ENCODE data around the gene ZNF613.
A peak's percentile ranks its signal among the peaks of the same experiment; 100 is the strongest.
"Not testable (repeated sequence)": the region's sequence is repeated elsewhere in the genome, so short reads cannot be mapped to it uniquely, and the experiment has no call there.

Gene ZNF613

DNA sequence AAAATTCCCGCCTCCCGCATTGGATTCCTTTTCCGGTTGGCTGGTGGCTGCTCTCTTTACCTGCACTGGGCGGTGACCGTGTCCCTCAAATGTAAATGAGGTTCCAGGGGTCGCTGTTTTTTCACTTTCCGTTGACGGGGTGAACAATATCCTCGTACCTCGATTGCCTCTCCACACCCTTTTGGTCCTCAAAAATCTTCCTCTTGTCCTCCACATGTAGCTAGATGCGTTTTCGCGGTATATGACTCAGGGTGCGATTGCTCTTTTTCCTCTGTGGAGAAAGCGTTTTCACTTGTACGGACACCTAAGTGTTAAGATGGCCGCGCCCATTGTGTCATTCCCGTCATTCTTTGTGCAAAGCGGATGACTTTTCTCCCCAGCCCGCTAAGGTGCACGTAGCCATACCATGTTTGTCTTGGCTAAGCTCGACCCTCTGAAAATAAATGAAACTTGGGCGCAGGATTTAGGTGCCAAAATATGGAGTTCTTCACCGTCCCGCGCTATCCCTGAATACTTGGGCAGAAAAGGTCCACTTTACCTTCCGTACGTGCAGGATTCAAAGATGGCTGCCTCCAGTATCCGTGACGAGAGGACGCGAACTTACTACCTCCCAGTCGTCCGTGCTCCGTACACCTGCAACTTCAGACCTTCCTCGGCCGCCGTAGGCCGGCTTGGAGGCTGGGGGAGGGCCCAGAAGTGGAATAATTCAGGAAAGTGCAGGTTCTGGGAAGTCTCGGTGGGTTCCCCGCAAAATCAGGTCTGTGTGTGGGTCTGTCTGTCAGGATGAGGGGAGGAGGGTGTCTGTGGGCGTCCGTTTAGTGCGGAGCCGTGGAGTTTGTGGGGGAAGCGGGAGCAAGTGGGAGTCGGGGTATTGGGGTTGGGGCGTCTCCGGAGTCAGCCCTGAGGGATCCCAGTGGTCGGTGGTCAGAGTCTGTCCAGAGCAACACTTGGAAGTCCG is at the start of gene ZNF613:
Gene ZNF613, plus strand, starts transcription at position 689 of the 958 bp plus-strand sequence. CDS start 8,749 bp downstream, outside the sequence.
- FAIRE-seq (peak; percentile 48), DNase-seq (ENCODE audit: low spot score) (peak; percentile 77)

DNA sequence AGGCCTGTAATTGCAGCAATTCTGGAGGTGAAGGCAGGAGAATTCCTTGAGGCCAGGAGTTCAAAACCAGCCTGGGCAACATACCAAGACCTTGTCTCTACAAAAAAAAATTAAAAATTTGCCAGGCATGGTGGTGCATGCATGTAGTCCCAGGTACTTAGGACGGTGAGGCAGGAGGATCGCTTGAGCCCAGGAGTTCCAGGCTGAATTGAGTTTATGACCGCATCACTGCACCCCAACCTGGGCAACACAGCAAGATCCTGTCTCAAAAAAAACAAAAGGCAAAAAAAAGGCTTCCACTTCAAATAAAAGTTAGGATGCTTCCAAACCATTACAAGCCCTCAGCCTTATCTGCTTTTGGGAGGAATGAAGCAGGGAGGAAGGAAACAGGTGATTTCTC is 44.8 kb upstream of the ZNF613 start:
- no peak for FAIRE-seq
- DNase-seq (ENCODE audit: low spot score): no peak

DNA sequence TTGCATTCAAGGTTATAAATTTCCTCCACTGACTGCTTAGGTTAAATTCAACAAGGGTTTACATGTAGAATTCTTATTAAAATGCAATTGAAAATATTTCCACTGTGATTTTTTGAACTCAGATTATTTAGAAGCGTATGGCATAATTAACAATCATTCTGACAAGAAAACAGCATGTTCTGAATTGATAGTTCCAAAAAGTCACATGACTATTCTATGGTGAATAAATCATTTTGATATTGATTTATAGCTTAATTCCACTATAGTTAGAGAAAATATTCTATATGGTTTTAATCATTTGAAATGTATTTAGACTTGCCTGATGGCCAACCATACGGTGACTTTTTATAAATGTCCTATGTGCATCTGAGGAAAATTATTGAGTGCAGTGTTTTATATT is 42.6 kb upstream of the ZNF613 start:
- DNase-seq (ENCODE audit: low spot score) (no peak), FAIRE-seq (no peak)

DNA sequence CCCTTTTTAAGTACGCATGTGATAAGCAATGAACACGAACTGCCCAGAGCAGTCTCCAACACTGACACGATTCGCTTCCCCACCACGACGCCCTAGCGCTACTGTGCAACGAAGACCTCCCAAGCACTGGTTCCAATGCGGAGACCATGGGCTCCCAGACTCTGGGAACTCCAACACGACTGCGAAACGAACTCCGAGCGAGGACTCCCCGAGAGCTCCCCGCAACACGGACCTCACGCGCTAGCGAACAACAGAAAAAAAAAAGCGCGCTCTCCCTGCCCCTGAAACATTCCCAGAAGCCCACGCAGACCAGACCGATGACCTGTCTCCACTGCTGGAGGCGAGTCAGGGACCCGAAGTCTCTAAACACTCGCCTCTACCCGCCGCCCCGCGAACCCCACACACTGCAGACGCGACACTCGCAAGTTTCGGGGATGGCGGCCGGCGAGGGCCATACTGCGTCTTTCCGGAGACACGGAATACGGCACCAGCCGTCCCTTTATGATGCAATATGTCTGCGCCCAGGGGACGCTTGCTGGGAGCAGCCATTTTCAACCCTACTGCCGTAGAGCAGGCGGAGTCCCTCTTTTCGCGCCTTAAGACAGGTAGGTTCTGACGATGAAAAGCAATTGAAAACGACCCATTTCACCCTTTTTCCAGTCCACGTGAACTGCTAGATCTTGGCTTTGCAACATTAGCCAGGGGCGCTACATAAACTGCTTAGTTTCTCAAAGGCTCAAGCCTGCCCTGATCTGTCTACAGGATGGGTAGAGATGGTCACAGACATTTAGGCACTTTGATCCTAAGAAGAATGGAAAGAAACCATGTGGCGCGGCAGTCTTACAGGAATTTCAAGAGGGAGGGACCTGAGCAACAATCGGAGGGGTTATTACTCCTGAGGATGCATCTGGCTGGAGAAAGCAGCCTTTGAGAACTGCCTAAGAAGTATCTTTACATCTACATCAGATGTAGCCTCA is 39.5 kb upstream of the ZNF613 start, which contains the start of gene ZNF577:
Gene ZNF577, minus strand, starts transcription at position 430 of the 977 bp plus-strand sequence. CDS start 7,569 bp downstream, outside the sequence.
- DNase-seq (ENCODE audit: low spot score): peak; percentile 50
- no peak for FAIRE-seq

DNA sequence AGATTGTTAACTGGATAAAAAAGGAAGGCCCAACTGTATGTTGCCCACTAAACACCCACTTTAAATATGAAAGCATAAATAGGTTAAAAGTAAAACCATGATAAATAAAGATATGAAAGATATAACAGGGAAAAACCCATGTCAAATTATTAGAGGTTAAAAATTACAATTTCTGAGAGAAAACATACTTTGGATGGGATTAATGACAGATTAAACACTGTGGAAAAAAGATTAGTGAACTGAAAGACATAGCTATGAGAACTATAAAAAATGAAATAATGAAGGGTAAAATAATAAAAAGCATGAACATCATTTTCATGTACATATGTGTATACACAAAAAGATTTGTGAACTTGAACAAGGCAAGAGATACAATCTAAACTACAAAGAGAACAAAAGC is 37.3 kb upstream of the ZNF613 start:
- DNase-seq (ENCODE audit: low spot score) (no peak), FAIRE-seq (no peak)

DNA sequence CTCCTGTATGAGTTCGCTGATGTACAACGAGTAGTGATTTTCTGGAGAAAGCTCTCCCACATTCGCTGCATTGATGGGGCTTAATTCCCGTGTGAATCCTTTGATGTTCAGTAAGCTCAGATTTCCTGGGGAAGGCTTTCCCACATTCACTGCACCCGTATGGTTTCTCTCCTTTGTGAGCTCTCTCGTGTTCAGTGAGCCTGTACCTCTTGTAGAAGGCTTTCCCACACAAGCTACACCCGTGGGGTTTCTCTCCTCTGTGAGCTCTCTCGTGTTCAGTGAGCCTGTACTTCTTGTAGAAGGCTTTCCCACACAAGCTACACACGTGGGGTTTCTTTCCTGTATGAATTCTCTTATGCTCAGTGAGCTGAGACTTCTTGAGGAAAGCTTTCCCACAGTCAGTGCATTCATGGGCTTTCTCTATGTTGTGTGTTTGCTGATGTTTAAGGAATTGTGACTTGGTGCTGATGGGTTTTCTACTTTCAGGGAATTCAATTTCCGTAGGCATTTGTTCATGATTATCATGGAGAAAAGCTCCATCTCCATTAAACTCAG is 36.0 kb upstream of the ZNF613 start:
- FAIRE-seq (no peak), DNase-seq (ENCODE audit: low spot score) (no peak)

DNA sequence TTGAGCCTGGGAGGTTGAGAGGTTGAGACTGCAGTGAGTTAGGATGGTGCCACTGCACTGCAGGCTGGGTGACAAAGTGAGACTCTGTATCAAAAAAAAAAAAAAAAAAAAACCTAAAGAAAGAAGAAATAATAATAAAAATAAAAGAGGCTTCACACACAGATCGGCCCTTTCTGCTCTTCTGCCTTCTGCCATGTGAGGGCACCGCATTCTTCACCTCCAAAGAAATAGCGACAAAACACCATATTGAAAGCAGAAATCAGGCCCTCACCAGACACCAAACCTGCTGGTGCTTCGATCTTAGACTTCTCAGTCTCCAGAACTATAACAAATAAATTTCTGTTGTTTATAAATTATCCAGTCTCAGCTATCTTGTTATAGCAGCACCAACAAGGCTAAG is 25.4 kb upstream of the ZNF613 start:
- DNase-seq (ENCODE audit: low spot score): no peak
- no peak for FAIRE-seq

DNA sequence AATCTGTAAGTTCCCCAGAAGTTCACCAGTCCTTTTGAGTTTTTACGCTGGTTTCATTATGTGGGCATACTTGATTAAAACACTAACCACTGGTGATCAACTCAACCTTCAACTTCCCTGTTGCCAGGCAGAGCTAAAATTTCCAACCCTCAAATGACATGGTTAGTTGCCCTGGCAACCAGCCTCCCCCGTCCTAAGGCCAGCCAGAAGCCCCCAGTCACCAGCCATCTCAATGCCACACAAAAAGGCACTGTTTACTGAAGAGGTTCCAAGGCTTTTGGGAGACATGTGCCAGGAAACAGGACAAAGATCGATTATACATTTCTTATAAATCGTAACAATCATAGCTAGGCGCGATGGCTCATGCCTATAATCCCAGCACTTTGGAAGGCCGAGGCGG is 24.1 kb upstream of the ZNF613 start:
- DNase-seq (ENCODE audit: low spot score) (no peak), FAIRE-seq (no peak)

DNA sequence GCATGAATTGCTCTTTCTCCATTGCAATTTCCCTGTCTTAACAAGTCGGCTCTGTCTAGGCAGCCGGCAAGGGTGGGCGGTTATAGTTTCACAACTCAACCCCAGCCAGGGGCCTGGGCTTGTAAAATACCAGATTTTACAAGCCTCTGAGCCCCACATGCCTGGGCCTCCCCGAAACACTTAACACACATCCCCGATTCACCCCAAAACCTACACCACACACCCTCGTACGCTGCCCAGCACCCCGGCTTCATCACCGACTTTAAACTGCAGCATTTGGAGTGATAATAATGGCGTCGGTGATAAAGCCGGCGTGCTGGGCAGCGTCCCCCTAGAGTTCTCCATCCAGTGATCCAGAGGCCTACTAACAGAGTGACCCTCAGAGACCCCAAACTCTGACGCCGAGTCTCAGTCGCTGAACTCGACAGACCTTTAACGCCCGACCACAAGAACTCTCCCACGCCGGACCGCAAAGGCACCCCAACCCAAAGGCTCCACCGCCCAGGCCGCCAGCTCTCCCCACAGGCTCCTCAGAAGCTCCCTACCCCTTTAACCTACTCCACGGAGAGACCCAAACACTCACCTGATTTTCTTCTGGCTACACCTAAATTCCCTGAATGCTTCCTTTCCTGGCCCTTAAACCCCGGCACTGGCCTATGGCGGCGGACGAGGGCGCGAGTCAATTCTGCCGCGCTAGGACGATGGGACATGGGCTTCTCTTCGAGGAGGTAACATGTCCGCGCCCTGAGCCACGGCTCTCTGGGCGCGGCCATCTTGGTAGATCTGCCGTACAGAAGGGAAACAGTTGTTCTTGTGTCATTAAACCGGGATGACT is 22.7 kb upstream of the ZNF613 start, which contains the start of gene ZNF649:
Gene ZNF649, minus strand, starts transcription at position 687 of the 835 bp plus-strand sequence. CDS start 4,910 bp downstream, outside the sequence.
- peak; percentile 67 for DNase-seq (ENCODE audit: low spot score)
- peak; percentile 39 for FAIRE-seq

DNA sequence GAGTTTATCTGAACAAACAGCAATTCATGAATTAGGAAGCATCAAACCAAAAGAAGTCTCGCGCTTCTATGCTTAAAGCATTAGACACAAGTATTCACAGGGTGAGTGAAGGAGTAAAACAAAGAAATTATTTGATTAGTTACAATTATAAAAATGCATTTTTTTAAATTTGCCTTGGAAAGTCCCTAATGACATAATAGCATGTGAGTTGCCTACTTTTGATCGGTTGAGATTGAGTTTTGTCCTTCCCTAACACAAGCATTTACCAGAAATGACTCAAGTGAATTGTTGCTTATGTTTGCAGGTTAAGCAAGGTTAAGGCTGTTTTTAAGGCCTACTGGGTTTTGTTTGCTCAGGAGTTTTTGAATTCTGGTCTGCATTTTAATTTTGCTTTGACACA is 22.1 kb upstream of the ZNF613 start:
- FAIRE-seq (no peak), DNase-seq (ENCODE audit: low spot score) (no peak)

DNA sequence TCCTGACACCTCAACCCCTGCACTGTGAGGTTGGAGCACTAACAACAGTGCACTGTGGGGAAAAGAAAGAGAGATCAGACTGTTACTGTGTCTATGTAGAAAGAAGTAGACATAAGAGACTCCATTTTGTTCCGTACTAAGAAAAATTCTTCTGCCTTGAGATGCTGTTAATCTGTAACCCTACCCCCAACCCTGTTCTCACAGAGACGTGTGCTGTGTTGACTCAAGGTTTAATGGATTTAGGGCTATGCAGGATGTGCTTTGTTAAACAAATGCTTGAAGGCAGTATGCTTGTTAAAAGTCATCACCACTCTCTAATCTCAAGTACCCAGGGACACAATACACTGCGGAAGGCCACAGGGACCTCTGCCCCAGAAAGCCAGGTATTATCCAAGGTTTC is 21.6 kb upstream of the ZNF613 start:
- FAIRE-seq; DNase-seq (ENCODE audit: low spot score): not testable (repeated sequence)

DNA sequence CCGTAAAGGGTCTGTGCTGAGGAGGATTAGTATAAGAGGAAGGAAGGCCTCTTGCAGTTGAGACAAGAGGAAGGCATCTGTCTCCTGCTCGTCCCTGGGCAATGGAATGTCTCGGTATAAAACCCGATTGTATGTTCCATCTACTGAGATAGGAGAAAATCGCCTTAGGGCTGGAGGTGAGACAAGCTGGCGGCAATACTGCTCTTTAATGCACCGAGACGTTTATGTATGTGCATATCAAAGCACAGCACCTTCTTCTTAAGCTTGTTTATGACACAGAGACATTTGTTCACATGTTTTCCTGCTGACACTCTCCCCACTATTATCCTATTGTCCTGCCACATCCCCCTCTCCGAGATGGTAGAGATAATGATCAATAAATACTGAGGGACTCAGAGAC is 21.2 kb upstream of the ZNF613 start:
- DNase-seq (ENCODE audit: low spot score); FAIRE-seq: not testable (repeated sequence)

DNA sequence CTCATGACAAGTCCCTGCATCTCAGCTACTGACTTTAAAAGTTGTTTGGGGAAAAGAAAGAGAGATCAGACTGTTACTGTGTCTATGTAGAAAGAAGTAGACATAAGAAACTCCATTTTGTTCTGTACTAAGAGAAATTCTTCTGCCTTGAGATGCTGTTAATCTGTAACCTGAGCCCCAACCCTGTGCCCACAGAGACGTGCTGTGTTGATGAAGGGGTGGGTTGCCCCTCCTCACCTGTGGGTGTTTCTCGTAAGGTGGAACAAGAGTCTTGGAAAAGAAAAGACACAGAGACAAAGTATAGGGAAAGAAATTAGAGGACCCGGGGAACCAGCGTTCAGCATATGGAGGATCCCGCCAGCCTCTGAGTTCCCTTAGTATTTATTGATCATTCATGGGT is 19.3 kb upstream of the ZNF613 start:
- FAIRE-seq; DNase-seq (ENCODE audit: low spot score): not testable (repeated sequence)

DNA sequence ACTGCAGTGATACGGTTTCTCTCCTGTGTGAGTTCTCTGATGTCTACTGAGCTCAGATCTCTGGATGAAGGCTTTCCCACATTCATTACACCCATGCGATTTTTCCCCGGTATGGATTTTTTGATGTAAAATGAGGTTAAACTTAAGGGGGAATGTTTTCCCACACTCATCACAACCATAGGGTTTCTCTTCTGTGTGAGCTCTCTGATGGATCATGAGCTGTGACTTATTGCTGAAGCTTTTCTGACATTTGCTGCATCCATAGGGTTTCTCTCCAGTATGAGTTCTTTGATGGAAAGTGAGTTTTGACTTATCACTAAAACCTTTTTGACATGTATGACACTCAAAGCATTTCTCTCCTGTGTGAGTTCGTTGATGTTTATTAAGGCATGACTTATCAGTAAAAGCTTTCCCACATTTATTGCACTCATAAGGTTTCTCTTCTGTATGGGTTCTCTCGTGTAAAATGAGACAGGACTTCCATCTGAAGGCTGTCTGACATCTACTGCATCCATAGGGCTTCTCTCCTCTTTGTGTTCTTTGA is 11.9 kb upstream of the ZNF613 start:
- DNase-seq (ENCODE audit: low spot score) (no peak), FAIRE-seq (no peak)

DNA sequence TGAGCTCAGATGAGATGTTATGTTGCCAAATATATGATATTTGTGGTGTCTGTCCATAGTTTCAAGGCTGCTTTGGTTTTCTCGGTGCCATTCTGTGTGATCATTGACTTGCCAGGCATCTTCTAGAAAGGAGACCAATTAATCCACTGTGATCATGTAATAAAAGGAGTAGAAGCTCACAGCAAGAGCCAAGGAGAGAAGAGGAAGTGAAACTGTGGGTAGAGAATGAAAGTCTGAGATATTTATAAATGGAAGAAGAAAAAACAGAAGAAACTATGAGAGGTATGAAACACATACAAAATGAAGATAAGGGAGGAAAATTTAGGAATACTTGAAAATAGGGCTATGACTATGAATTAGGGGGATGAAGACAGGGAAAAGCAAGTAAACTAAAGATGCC is 11.1 kb upstream of the ZNF613 start:
- no peak for FAIRE-seq
- no peak for DNase-seq (ENCODE audit: low spot score)

DNA sequence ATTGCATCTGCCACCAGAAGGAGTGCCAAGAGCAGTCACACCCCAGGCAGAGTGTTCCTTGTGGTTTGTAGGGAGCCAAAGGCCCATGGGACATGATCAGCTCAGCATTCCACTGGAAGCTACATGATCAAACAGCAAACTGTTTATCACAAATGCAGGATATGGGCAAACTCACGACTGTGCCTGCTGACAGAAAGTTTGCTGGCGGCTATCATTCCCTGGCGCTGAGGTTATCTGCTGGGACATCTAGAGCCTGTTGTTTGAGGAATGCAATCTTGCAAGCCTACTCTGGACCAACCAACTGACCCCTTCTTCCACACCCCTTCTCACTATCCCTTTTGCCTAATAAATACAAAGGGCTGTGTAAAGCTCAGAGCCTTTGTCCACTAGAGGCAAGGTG is 7.7 kb upstream of the ZNF613 start:
- no peak for FAIRE-seq

DNA sequence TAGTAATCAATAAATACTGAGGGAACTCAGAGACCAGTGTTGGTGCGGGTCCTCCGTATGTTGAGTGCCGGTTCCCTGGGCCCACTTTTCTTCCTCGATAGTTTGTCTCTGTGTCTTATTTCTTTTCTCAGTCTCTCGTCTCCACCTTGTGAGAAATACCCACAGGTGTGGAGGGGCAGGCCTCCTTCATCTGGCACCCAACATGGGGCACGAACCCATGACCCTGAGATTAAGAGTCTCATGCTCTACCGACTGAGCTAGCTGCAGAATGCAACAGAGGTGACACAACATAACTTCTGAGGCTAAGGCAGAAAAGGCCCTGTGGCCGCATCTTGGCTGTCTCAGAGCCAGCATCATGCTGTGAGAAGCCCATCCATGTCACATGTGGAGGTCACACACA is 5.3 kb upstream of the ZNF613 start:
- FAIRE-seq: no peak
- DNase-seq (ENCODE audit: low spot score): no peak

More for the DNA sequence above, 7.7 kb upstream of the ZNF613 start:
- DNase-seq (ENCODE audit: low spot score): no peak

DNA sequence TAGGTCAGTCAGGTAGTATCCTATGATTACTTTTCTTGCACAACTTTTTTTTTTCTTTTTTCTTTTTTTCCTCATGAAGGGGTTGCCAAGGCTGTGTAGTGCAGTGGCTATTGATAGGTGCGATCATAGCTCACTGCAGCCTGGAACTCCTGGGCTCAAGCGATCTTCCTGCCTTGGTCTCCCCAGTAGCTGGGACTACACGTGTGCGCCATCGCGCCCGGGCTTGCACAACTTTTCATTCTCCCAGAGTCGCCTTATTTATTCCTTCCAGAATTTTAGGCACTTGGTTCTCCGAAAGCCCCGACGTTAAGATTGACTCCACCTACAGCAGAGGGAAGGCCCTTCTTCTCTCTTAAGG is 867 bp upstream of the ZNF613 start:
- DNase-seq (ENCODE audit: low spot score) (no peak), FAIRE-seq (no peak)

DNA sequence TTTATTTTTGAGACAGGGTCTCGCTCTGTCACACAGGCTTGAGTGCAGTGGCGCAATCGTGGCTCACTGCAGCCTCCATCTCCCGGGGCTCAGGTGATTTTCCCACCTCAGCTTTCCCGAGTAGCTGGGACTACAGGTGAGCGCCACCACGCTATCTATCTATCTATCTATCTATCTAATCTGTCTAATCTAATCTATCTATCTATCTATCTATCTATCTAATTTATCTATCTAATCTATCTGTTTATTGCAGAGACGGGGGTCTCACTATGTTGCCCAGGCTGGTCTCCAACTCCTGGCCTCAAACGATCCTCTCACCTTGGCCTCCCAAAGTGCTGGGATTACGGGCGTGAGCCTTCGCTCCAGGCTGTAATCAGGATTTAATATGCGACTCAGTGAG is 587 bp downstream of the ZNF613 start:
- FAIRE-seq (no peak), DNase-seq (ENCODE audit: low spot score) (no peak)

DNA sequence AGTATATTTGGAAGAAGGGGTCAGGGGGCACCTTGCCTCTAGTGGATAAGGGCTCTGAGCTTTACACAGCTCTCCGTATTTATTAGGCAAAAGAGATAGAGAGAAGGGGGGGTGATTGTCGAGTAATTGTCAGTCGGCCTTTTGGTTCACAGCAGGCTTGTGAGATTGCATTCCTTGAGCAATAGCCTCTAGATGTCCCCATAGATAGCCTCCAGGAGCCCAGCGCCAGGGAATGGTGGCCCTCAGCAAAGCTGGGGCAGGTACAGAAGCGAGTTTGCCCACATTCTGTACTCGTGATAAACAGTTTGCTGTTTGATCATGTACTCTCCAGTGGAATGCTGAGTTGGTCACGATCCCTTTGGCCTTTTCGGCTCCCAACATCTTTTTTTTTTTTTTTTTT is 4.6 kb downstream of the ZNF613 start:
- DNase-seq (ENCODE audit: low spot score) (no peak), FAIRE-seq (no peak)
